ENCODE measurements around the gene ANKRD22. TPM values are rescaled to one million over a fixed set of nuclear protein-coding genes. Genes with fewer than 3 reads are reported as not detected.
"Not testable (repeated sequence)": the region's sequence is repeated elsewhere in the genome, so short reads cannot be mapped to it uniquely, and the experiment has no call there.

ANKRD22 gene
- total RNA-seq, 6 donors from 2014 or later, result 0.30 to 1.9 (median 1.1) TPM; not detected in 2

GRCh38 chr10:88889559-88890337 lies 38.1 kb upstream of the ANKRD22 start:
- DNase-seq (no peak), ATAC-seq (ENCODE audit: low FRiP score in 2 of 2) (no peak)
- 88 to 90% methylated on average over 1 of the region's 1 CpG for WGBS, 2 donors
- Histone ChIP-seq H3K4me1 (peaks cover 0 to 16% (median 5%) of the 10 kb centered on the region in 4 donors), H3K27ac (no peak overlapping the region), H3K4me3 (no peak overlapping the region), H3K27me3 (no peaks in the 10 kb centered on the region), H3K36me3 (no peaks in the 10 kb centered on the region), H3K9me3 (no peaks in the 10 kb centered on the region)
- no peak for TF ChIP-seq EP300 (IDR thresholded peaks at IDR 0.05)
- TF ChIP-seq POLR2AphosphoS5 (IDR thresholded peaks at IDR 0.05), result no peak
- no peak for TF ChIP-seq POLR2A (IDR thresholded peaks at IDR 0.05)
- TF ChIP-seq CTCF (IDR thresholded peaks at IDR 0.05), result no peak

GRCh38 chr10:88888810-88889445 lies 37.3 kb upstream of the ANKRD22 start:
- ATAC-seq (ENCODE audit: low FRiP score in 2 of 2) (no peak), DNase-seq (no peak)
- Histone ChIP-seq H3K4me1 (peaks cover 0 to 19% (median 5%) of the 10 kb centered on the region in 4 donors), H3K27me3 (no peaks in the 10 kb centered on the region), H3K36me3 (no peaks in the 10 kb centered on the region), H3K9me3 (no peaks in the 10 kb centered on the region), H3K27ac (no peak overlapping the region), H3K4me3 (no peak overlapping the region)
- TF ChIP-seq POLR2AphosphoS5 (IDR thresholded peaks at IDR 0.05) (no peak), POLR2A (IDR thresholded peaks at IDR 0.05) (no peak), EP300 (IDR thresholded peaks at IDR 0.05) (no peak)

GRCh38 chr10:88886557-88886956 lies 34.9 kb upstream of the ANKRD22 start:
- no peak for TF ChIP-seq CTCF (IDR thresholded peaks at IDR 0.05)
- TF ChIP-seq POLR2A (IDR thresholded peaks at IDR 0.05), result no peak
- no peak for TF ChIP-seq EP300 (IDR thresholded peaks at IDR 0.05)
- no peak for TF ChIP-seq POLR2AphosphoS5 (IDR thresholded peaks at IDR 0.05)
- no peaks in the 10 kb centered on the region for H3K9me3 ChIP-seq
- no peak for DNase-seq
- H3K4me3 ChIP-seq, result no peak overlapping the region
- H3K27me3 ChIP-seq, result no peaks in the 10 kb centered on the region
- H3K4me1 ChIP-seq, result peaks cover under 1 to 27% (median 10%) of the 10 kb centered on the region in 4 donors
- ATAC-seq (ENCODE audit: low FRiP score in 2 of 2), result no peak
- no peak overlapping the region for H3K27ac ChIP-seq
- no peaks in the 10 kb centered on the region for H3K36me3 ChIP-seq

- H3K27me3 ChIP-seq, result no peaks in the 10 kb centered on the region
- 63 to 77% methylated on average over 2 of the region's 2 CpGs for WGBS, 2 donors
- no peak overlapping the region for H3K4me3 ChIP-seq
- H3K9me3 ChIP-seq, result no peaks in the 10 kb centered on the region
- H3K4me1 ChIP-seq, result peaks cover 11 to 30% (median 23%) of the 10 kb centered on the region in 4 donors
- H3K36me3 ChIP-seq, result no peaks in the 10 kb centered on the region
- ATAC-seq (ENCODE audit: low FRiP score in 2 of 2), result no peak
- DNase-seq, result no peak
- H3K27ac ChIP-seq, result peak overlapping the region in 2 of 4 donors; percentile 50 to 57
- no peak for TF ChIP-seq POLR2A (IDR thresholded peaks at IDR 0.05)
- no peak for TF ChIP-seq EP300 (IDR thresholded peaks at IDR 0.05)
- no peak for TF ChIP-seq POLR2AphosphoS5 (IDR thresholded peaks at IDR 0.05)
- no peak for TF ChIP-seq CTCF (IDR thresholded peaks at IDR 0.05)
Measured at GRCh38 chr10:88883448-88883809, 31.8 kb upstream of the ANKRD22 start.

- Histone ChIP-seq H3K4me1 (peaks cover 11 to 30% (median 23%) of the 10 kb centered on the region in 4 donors), H3K27ac (peak overlapping the region in 2 of 4 donors; percentile 50 to 91)
- H3K4me3 ChIP-seq; H3K36me3 ChIP-seq; DNase-seq; H3K9me3 ChIP-seq; H3K27me3 ChIP-seq; ATAC-seq (ENCODE audit: low FRiP score in 2 of 2): not testable (repeated sequence)
- 69 to 73% methylated on average over 8 of the region's 8 CpGs for WGBS, 2 donors
Measured at GRCh38 chr10:88882646-88883447, 31.2 kb upstream of the ANKRD22 start.

Data from upper lobe of left lung (tissue), 6 donors.